WTC11 (cell line): ENCODE data around the gene DAPK1. TPM values are rescaled to one million over a fixed set of nuclear protein-coding genes. Genes with fewer than 3 reads are reported as not detected.

Experiments used
- ATAC-seq: fragments of 200-7000 bp; cut with Tn5 transposase; 2 replicates; pipeline ENCODE4 v1.10.0; 2021; ENCODE audit warnings: mild to moderate bottlenecking, moderate library complexity
- CTCF ChIA-PET: fragments of 300-600 bp; sonication (Branson Sonifier 250); formaldehyde crosslinking; loops from one replicate; lab custom pipeline; 2021; ENCODE audit warnings: antibody characterized with exemption; lab: Charles Lee
- POLR2A ChIA-PET: fragments of 350-600 bp; sonication (Branson Sonifier 250); formaldehyde crosslinking; loops from one replicate; lab custom pipeline; 2021; ENCODE audit warnings: antibody characterized with exemption; lab: Charles Lee
- DNase-seq: peaks from one replicate; pipeline ENCODE4 v3.0.0; 2021; ENCODE audit warnings: low spot score
- H3K27ac Mint-ChIP-seq: 2 replicates; pipeline ENCODE4 v1.8.0; 2021; ENCODE audit warnings: mixed read lengths
- H3K27me3 Mint-ChIP-seq: 2 replicates; pipeline ENCODE4 v1.8.0; 2021; ENCODE audit warnings: low read depth, mild to moderate bottlenecking, moderate library complexity, mixed read lengths
- H3K36me3 Mint-ChIP-seq: 2 replicates; pipeline ENCODE4 v1.8.0; 2021; ENCODE audit warnings: mixed read lengths
- H3K4me1 Mint-ChIP-seq: 2 replicates; pipeline ENCODE4 v1.8.0; 2022; ENCODE audit warnings: mixed read lengths
- H3K4me3 Mint-ChIP-seq: 2 replicates; pipeline ENCODE4 v1.8.0; 2021; ENCODE audit warnings: mild to moderate bottlenecking, moderate library complexity, mixed read lengths
- H3K9me3 Mint-ChIP-seq: 2 replicates; pipeline ENCODE4 v1.8.0; 2021; ENCODE audit warnings: mixed read lengths
- AFF4 ChIP-seq: sonication (generic); formaldehyde crosslinking; IDR thresholded peaks from 2 replicates; pipeline ENCODE4 v1.8.1; 2023; ENCODE audit warnings: mild to moderate bottlenecking, missing genetic modification reagents, borderline replicate concordance
- ATF6 ChIP-seq: sonication (generic); formaldehyde crosslinking; IDR thresholded peaks from 2 replicates; pipeline ENCODE4 v1.8.1; 2023; ENCODE audit warnings: mild to moderate bottlenecking, missing genetic modification reagents
- CREB1 ChIP-seq: sonication (generic); formaldehyde crosslinking; IDR thresholded peaks from 2 replicates; pipeline ENCODE4 v1.8.0; 2023; ENCODE audit warnings: mild to moderate bottlenecking, missing genetic modification reagents
- ELF4 ChIP-seq: sonication (generic); formaldehyde crosslinking; IDR thresholded peaks from 2 replicates; pipeline ENCODE4 v1.8.1; 2022; ENCODE audit warnings: low read depth, mild to moderate bottlenecking, moderate library complexity, missing genetic modification reagents
- ERG ChIP-seq: fragments of 250-450 bp; sonication (Bioruptor Pico); IDR thresholded peaks from 2 replicates; pipeline ENCODE4 v1.8.0; 2021; ENCODE audit warnings: mild to moderate bottlenecking
- HMGA2 ChIP-seq: fragments of 250-450 bp; sonication (Bioruptor Pico); IDR thresholded peaks from 2 replicates; pipeline ENCODE4 v1.4.0; 2021; ENCODE audit warnings: mild to moderate bottlenecking, moderate library complexity
- IRF1 ChIP-seq: sonication (generic); formaldehyde crosslinking; IDR thresholded peaks from 2 replicates; pipeline ENCODE4 v1.8.0; 2023; ENCODE audit warnings: missing genetic modification reagents
- NR3C1 ChIP-seq: sonication (generic); formaldehyde crosslinking; conservative IDR thresholded peaks from 2 replicates; pipeline ENCODE4 v1.8.1; 2023; ENCODE audit warnings: low read depth, mild to moderate bottlenecking, missing genetic modification reagents
- PRRX2 ChIP-seq: fragments of 250-450 bp; sonication (Bioruptor Pico); IDR thresholded peaks from 2 replicates; pipeline ENCODE4 v1.8.0; 2021; ENCODE audit warnings: mild to moderate bottlenecking
- SP1 ChIP-seq: sonication (generic); formaldehyde crosslinking; conservative IDR thresholded peaks from 2 replicates; pipeline ENCODE4 v1.8.1; 2022; ENCODE audit warnings: missing genetic modification reagents
- STAT6 ChIP-seq: sonication (generic); formaldehyde crosslinking; conservative IDR thresholded peaks from 2 replicates; pipeline ENCODE4 v1.8.1; 2023; ENCODE audit warnings: mild to moderate bottlenecking, low read depth, missing genetic modification reagents, moderate library complexity
- TEAD4 ChIP-seq: sonication (generic); formaldehyde crosslinking; IDR thresholded peaks from 2 replicates; pipeline ENCODE4 v1.8.0; 2022; ENCODE audit warnings: mild to moderate bottlenecking, missing genetic modification reagents
- ZMAT4 ChIP-seq: fragments of 250-450 bp; sonication (Bioruptor Pico); IDR thresholded peaks from 2 replicates; pipeline ENCODE4 v1.9.0; 2021; ENCODE audit warnings: mild to moderate bottlenecking
- ZNF121 ChIP-seq: sonication (generic); formaldehyde crosslinking; IDR thresholded peaks from 2 replicates; pipeline ENCODE4 v1.8.0; 2023; ENCODE audit warnings: missing genetic modification reagents
- ZNF263 ChIP-seq: sonication (generic); formaldehyde crosslinking; IDR thresholded peaks from 2 replicates; pipeline ENCODE4 v1.8.1; 2022; ENCODE audit warnings: low read depth, mild to moderate bottlenecking, moderate library complexity, missing genetic modification reagents
- ZSCAN18 ChIP-seq: fragments of 250-450 bp; sonication (Bioruptor Pico); IDR thresholded peaks from 2 replicates; pipeline ENCODE4 v2.1.2; 2022; ENCODE audit warnings: mild to moderate bottlenecking, moderate library complexity
- total RNA-seq: library from RNA; stranded (reverse); gene quantifications from 3 replicates; pipeline ENCODE4 v1.2.3, GENCODE V29; 2021
- TF ChIP-seq, protein P1 (sequence below): fragments of 200-600 bp; IDR thresholded peaks from 2 replicates; pipeline ENCODE4 v1.8.0; 2022; ENCODE audit warnings: antibody characterized with exemption

The DAPK1 gene
- total RNA-seq, 1 experiment from 2014 or later = 129 TPM

GRCh38 chr9:87710443-87710842, 212.8 kb downstream of the DAPK1 start:
- Mint-ChIP-seq H3K4me1 (no peaks in the 10 kb centered on the region), H3K9me3 (no peaks in the 10 kb centered on the region), H3K27me3 (no peaks in the 10 kb centered on the region), H3K27ac (no peak overlapping the region), H3K4me3 (no peak overlapping the region), H3K36me3 (peaks cover 31% of the 10 kb centered on the region)
- TF ChIP-seq SP1 (no peak), STAT6 (no peak), IRF1 (no peak), ZSCAN18 (no peak), TEAD4 (no peak), PRRX2 (CRISPR knock-in tag) (no peak), HMGA2 (no peak), AFF4 (CRISPR knock-in tag) (no peak), ELF4 (CRISPR knock-in tag) (no peak), CREB1 (CRISPR knock-in tag) (no peak), ZNF263 (CRISPR knock-in tag) (no peak), ZNF121 (CRISPR knock-in tag) (no peak), ERG (CRISPR knock-in tag) (no peak), ATF6 (CRISPR knock-in tag) (no peak), NR3C1 (no peak), ZMAT4 (CRISPR knock-in tag) (no peak)
- TF ChIP-seq, protein P1, sequence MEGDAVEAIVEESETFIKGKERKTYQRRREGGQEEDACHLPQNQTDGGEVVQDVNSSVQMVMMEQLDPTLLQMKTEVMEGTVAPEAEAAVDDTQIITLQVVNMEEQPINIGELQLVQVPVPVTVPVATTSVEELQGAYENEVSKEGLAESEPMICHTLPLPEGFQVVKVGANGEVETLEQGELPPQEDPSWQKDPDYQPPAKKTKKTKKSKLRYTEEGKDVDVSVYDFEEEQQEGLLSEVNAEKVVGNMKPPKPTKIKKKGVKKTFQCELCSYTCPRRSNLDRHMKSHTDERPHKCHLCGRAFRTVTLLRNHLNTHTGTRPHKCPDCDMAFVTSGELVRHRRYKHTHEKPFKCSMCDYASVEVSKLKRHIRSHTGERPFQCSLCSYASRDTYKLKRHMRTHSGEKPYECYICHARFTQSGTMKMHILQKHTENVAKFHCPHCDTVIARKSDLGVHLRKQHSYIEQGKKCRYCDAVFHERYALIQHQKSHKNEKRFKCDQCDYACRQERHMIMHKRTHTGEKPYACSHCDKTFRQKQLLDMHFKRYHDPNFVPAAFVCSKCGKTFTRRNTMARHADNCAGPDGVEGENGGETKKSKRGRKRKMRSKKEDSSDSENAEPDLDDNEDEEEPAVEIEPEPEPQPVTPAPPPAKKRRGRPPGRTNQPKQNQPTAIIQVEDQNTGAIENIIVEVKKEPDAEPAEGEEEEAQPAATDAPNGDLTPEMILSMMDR = no peak
- CTCF ChIA-PET = interaction anchor here (1.2 kb wide), 2 partner anchors 26 to 102 kb away, joined by 4 to 5 read pairs; no protein-coding TSS in a partner anchor
- DNase-seq (no peak), ATAC-seq (no peak)
- POLR2A ChIA-PET = interaction anchor here (1.6 kb wide), 1 partner anchor 15 kb away, joined by 3 read pairs; the partner anchor contains the start of gene CTSL
